K562 (cell line): ENCODE data around the gene FRMD5. TPM values are rescaled to one million over a fixed set of nuclear protein-coding genes. Genes with fewer than 3 reads are reported as not detected.

ENCODE experiments used
- ATAC-seq: fragments of 200-7000 bp; cut with Tn5 transposase; 3 replicates; pipeline ENCODE4 v1.9.1; 2020; ENCODE audit warnings: moderate library complexity
- BruUV-seq: library from RNA; stranded (reverse); fragments of 400-500 nt; replicated peaks from 2 replicates; lab custom pipeline; 2021; lab: Mats Ljungman, UMichigan
- CTCF ChIA-PET: fragments of 300-600 bp; formaldehyde crosslinking; extraction: SDS; loops from one replicate; lab custom pipeline; 2021; ENCODE audit warnings: low intra/inter-chr PET ratio; lab: Yijun Ruan, JAX
- POLR2A ChIA-PET: fragments of 300-600, 350-650 bp; sonication (Branson Sonifier 250); formaldehyde crosslinking; extraction: SDS; loops from one replicate; lab custom pipeline; 2021; ENCODE audit warnings: antibody characterized with exemption, inconsistent platforms; lab: Yijun Ruan, JAX
- DNase-seq, 4 experiments: peaks; one replicate each; pipeline versions ENCODE4 v3.0.0 to v3.0.0-alpha.2; 2011 to 2018; ENCODE audit warnings: low spot score in 3 of 4, mixed read lengths in 3 of 4; ENCODE audit errors: extremely low read depth in 1 of 4
- FAIRE-seq: peaks from 2 replicates; lab custom pipeline; 2011; peaks lifted over from hg19 to GRCh38; lab: Jason Lieb, UNC
- H2AFZ ChIP-seq: 2 replicates; pipeline ENCODE4 v1.6.0; 2011; ENCODE audit warnings: low read depth, low read length, control low read depth, inconsistent platforms
- H3K27ac ChIP-seq: fragments of 200-600 bp; 3 replicates; pipeline ENCODE4 v1.8.0; 2011; ENCODE audit warnings: low read depth, mild to moderate bottlenecking, control low read depth, inconsistent platforms, low read length, moderate library complexity, mixed read lengths; ENCODE audit errors: extremely low read depth
- H3K27me3 ChIP-seq, 2 experiments: fragments of 300-600 bp in 1 of 2; 2 replicates in 1 of 2; 3 replicates in 1 of 2; pipeline versions ENCODE4 v1.6.0 to v1.8.0; 2011; ENCODE audit warnings: inconsistent platforms in 2 of 2, low read length in 2 of 2, mild to moderate bottlenecking in 1 of 2, mixed read lengths in 1 of 2, moderate library complexity in 1 of 2; ENCODE audit not compliant: control insufficient read depth in 2 of 2, insufficient read depth in 2 of 2
- H3K36me3 ChIP-seq: fragments of 300-600 bp; 3 replicates; pipeline ENCODE4 v1.8.0; 2011; ENCODE audit warnings: mild to moderate bottlenecking, low read length, inconsistent platforms; ENCODE audit not compliant: control insufficient read depth, insufficient read depth
- H3K4me1 ChIP-seq, 2 experiments: fragments of 200-600 bp in 1 of 2; replicated peaks in 1 of 2; 2 replicates in 1 of 2; 3 replicates in 1 of 2; pipeline versions ENCODE4 v1.5.1 to v1.8.0; 2011; ENCODE audit warnings: inconsistent platforms in 2 of 2, low read length in 2 of 2, mild to moderate bottlenecking in 1 of 2, mixed read lengths in 1 of 2, moderate library complexity in 1 of 2; ENCODE audit not compliant: control insufficient read depth in 2 of 2, insufficient read depth in 2 of 2
- H3K4me2 ChIP-seq: 2 replicates; pipeline ENCODE4 v1.6.1; 2011; ENCODE audit warnings: low read length, control low read depth, inconsistent platforms, mixed read lengths; ENCODE audit not compliant: insufficient read depth
- H3K4me3 ChIP-seq: fragments of 200-600 bp; sonication (generic), shearing (Covaris generic); 2 replicates; pipeline ENCODE4 v1.5.1; 2016; ENCODE audit warnings: control low read depth, inconsistent platforms
- H3K79me2 ChIP-seq: fragments of 200-600 bp; 3 replicates; pipeline ENCODE4 v1.8.0; 2011; ENCODE audit warnings: low read length, inconsistent platforms; ENCODE audit not compliant: control insufficient read depth, insufficient read depth
- H3K9ac ChIP-seq, 2 experiments: 2 replicates each; pipeline versions ENCODE4 v1.6.0 to v1.6.1; 2011; ENCODE audit warnings: low read depth in 2 of 2, low read length in 2 of 2, control low read depth in 1 of 2, inconsistent platforms in 1 of 2, mild to moderate bottlenecking in 1 of 2, mixed read lengths in 1 of 2; ENCODE audit not compliant: insufficient read depth in 1 of 2
- H3K9me1 ChIP-seq: one replicate; pipeline ENCODE4 v1.6.0; 2011; ENCODE audit warnings: inconsistent platforms, mild to moderate bottlenecking, low read length, moderate library complexity; ENCODE audit not compliant: control insufficient read depth, insufficient read depth
- H3K9me3 ChIP-seq: replicated peaks from 2 replicates; pipeline ENCODE4 v1.5.1; 2011; ENCODE audit warnings: low read depth, low read length, inconsistent platforms; ENCODE audit not compliant: control insufficient read depth, insufficient read depth
- H4K20me1 ChIP-seq: replicated peaks from 2 replicates; pipeline ENCODE4 v1.6.1; 2011; ENCODE audit warnings: low read length, inconsistent platforms, mixed read lengths; ENCODE audit not compliant: control insufficient read depth, insufficient read depth
- CHD2 ChIP-seq: IDR thresholded peaks from 2 replicates; pipeline ENCODE4 v1.6.1; 2011; ENCODE audit warnings: low read depth, low read length
- DMBX1 ChIP-seq: fragments of 250-450 bp; sonication (Bioruptor Pico); IDR thresholded peaks from 2 replicates; pipeline ENCODE4 v1.8.0; 2022; ENCODE audit warnings: inconsistent platforms, mild to moderate bottlenecking, moderate library complexity, borderline replicate concordance
- FOXP1 ChIP-seq: sonication (generic); formaldehyde crosslinking; IDR thresholded peaks from 2 replicates; pipeline ENCODE4 v1.8.0; 2022; ENCODE audit warnings: mild to moderate bottlenecking, missing genetic modification reagents
- LARP7 ChIP-seq: fragments of 450-650 bp; IDR thresholded peaks from 2 replicates; pipeline ENCODE4 v1.6.1; 2016
- POLR2H ChIP-seq: IDR thresholded peaks from 2 replicates; pipeline ENCODE4 v1.6.1; 2016; ENCODE audit warnings: missing genetic modification characterization, low read depth, mild to moderate bottlenecking, control low read depth, missing compliant biosample characterization, moderate library complexity
- RBM22 ChIP-seq: fragments of 200-400 bp; formaldehyde crosslinking; IDR thresholded peaks from 2 replicates; pipeline ENCODE4 v1.6.1; 2018; ENCODE audit warnings: low read length, low read depth; ENCODE audit not compliant: poor library complexity, severe bottlenecking
- TAF7 ChIP-seq: fragments of 450-650 bp; IDR thresholded peaks from 2 replicates; pipeline ENCODE4 v1.6.1; 2016; ENCODE audit warnings: missing genetic modification characterization, missing compliant biosample characterization
- XRCC3 ChIP-seq: fragments of 450-650 bp; IDR thresholded peaks from 2 replicates; pipeline ENCODE4 v1.6.1; 2017; ENCODE audit warnings: mild to moderate bottlenecking, moderate library complexity
- ZNF174 ChIP-seq: fragments of 250-450 bp; sonication (Bioruptor Pico); IDR thresholded peaks from 2 replicates; pipeline ENCODE4 v1.4.0; 2020; ENCODE audit warnings: mild to moderate bottlenecking
- ZNF282 ChIP-seq: sonication (generic); formaldehyde crosslinking; IDR thresholded peaks from 2 replicates; pipeline ENCODE4 v1.8.1; 2023; ENCODE audit warnings: missing genetic modification reagents
- in situ Hi-C: fragments of 300-500 bp; cut with MboI; formaldehyde crosslinking; loops from 4 replicates; pipeline ENCODE4 v1.15.0; 2018; ENCODE audit warnings: inconsistent platforms, mixed read lengths
- intact Hi-C: fragments of 100-400 bp; cut with micrococcal nuclease; formaldehyde crosslinking; loops from 2 replicates; pipeline ENCODE4 v1.14.2; 2022
- polyA plus RNA-seq, 8 experiments: library from polyadenylated mRNA; depleted of rRNA in 4 of 8; stranded (reverse) in 5 of 8; unstranded in 3 of 8; fragments of >200 nt; fragmentation: Nextera tagmentation in 2 of 8; fragmentation: Illumina TruSeq in 1 of 8; extraction: Ambion mirVana in 2 of 8; extraction: Trizol in 1 of 8; gene quantifications; 2 replicates each; pipeline versions ENCODE4 v1.2.1 to v1.2.3, GENCODE V29; 2011 to 2014; ENCODE audit warnings: inconsistent platforms in 1 of 8, missing spikeins in 1 of 8
- total RNA-seq, 7 experiments: library from RNA; depleted of rRNA in 6 of 7; stranded (reverse); fragments of >200 nt in 6 of 7; fragmentation: Illumina TruSeq in 2 of 7; extraction: Trizol in 2 of 7; gene quantifications; 2 replicates each; pipeline versions ENCODE4 v1.2.1 to v1.2.3, GENCODE V29; 2011 to 2021; ENCODE audit warnings: low replicate concordance in 1 of 7
- TF ChIP-seq, protein P1 (sequence below): IDR thresholded peaks from 2 replicates; pipeline ENCODE4 v1.6.1; 2012; ENCODE audit warnings: low read depth, low read length, improper control_type of control experiment, borderline replicate concordance
- TF ChIP-seq, protein P2 (sequence below): sonication (generic); formaldehyde crosslinking; IDR thresholded peaks from 2 replicates; pipeline ENCODE4 v1.8.1; 2023; ENCODE audit warnings: mild to moderate bottlenecking, missing genetic modification reagents
- TF ChIP-seq, protein P3 (sequence below), 3 experiments: fragments of 200-800 bp in 1 of 3; fragments of 250-450 bp in 1 of 3; fragments of 450-650 bp in 1 of 3; sonication (Bioruptor Pico) in 1 of 3; sonication (Bioruptor generic) in 1 of 3; formaldehyde crosslinking in 1 of 3; IDR thresholded peaks; 2 replicates each; pipeline versions ENCODE4 v1.6.1 to v1.8.0; 2016 to 2022; ENCODE audit warnings: mild to moderate bottlenecking in 2 of 3, missing genetic modification characterization in 2 of 3, missing compliant biosample characterization in 1 of 3, moderate library complexity in 1 of 3

FRMD5 gene
- total and polyA plus RNA-seq, 9 of the 15 experiments (the other 6 are each of a cell fraction or from before 2014, with no cell fraction given): 0.13 to 0.38 TPM; not detected in 7

DNA sequence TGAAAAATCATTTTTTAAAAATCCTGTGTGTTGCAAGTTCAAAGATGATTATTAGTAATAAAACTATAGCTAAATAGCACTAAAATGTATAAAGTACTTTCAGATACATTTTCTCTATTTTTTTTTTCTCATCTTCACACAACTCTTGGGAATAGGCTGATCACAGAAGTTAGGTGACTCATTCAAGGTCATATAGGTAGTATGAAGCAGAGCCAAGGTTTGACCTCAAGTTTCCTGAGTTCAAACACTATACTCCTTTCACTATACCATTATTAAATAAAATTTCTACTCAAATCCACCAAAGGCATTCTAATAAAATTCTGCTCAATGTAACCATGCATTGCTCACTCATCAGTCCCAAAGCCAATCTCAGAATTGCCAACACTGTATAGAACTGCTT, 21.3 kb downstream of the FRMD5 start:
- H4K20me1 ChIP-seq: no peaks in the 10 kb centered on the region
- no peak overlapping the region for H3K9ac ChIP-seq
- in situ Hi-C loops (no loop called here), intact Hi-C loops (no loop called here)
- no peaks in the 10 kb centered on the region for H3K4me1 ChIP-seq
- H3K9me3 ChIP-seq: no peaks in the 10 kb centered on the region
- POLR2A ChIA-PET: interaction anchor here (0.6 kb wide), 1 partner anchor 225 kb away, joined by 3 read pairs; no protein-coding TSS in a partner anchor
- BruUV-seq: no TSS peak
- peaks cover 5 to 10% of the 10 kb centered on the region in 2 experiments; a peak in 2 of 5 replicates for H3K27me3 ChIP-seq
- H3K79me2 ChIP-seq: no peaks in the 10 kb centered on the region
- H3K36me3 ChIP-seq: no peaks in the 10 kb centered on the region
- no peak for TF ChIP-seq ZNF174 (CRISPR knock-in tag)
- TF ChIP-seq LARP7: no peak
- no peak for TF ChIP-seq CHD2
- TF ChIP-seq FOXP1 (CRISPR knock-in tag): no peak
- TF ChIP-seq DMBX1: no peak
- no peak for TF ChIP-seq ZNF282 (CRISPR knock-in tag)
- no peak for TF ChIP-seq XRCC3
- TF ChIP-seq, protein P1, sequence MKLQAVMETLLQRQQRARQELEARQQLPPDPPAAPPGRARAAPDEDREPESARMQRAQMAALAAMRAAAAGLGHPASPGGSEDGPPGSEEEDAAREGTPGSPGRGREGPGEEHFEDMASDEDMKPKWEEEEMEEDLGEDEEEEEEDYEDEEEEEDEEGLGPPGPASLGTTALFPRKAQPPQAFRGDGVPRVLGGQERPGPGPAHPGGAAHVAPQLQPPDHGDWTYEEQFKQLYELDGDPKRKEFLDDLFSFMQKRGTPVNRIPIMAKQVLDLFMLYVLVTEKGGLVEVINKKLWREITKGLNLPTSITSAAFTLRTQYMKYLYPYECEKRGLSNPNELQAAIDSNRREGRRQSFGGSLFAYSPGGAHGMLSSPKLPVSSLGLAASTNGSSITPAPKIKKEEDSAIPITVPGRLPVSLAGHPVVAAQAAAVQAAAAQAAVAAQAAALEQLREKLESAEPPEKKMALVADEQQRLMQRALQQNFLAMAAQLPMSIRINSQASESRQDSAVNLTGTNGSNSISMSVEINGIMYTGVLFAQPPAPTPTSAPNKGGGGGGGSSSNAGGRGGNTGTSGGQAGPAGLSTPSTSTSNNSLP: no peak
- TF ChIP-seq RBM22: no peak
- TF ChIP-seq, protein P2, sequence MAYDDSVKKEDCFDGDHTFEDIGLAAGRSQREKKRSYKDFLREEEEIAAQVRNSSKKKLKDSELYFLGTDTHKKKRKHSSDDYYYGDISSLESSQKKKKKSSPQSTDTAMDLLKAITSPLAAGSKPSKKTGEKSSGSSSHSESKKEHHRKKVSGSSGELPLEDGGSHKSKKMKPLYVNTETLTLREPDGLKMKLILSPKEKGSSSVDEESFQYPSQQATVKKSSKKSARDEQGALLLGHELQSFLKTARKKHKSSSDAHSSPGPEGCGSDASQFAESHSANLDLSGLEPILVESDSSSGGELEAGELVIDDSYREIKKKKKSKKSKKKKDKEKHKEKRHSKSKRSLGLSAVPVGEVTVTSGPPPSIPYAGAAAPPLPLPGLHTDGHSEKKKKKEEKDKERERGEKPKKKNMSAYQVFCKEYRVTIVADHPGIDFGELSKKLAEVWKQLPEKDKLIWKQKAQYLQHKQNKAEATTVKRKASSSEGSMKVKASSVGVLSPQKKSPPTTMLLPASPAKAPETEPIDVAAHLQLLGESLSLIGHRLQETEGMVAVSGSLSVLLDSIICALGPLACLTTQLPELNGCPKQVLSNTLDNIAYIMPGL: no peak
- TF ChIP-seq, protein P3, sequence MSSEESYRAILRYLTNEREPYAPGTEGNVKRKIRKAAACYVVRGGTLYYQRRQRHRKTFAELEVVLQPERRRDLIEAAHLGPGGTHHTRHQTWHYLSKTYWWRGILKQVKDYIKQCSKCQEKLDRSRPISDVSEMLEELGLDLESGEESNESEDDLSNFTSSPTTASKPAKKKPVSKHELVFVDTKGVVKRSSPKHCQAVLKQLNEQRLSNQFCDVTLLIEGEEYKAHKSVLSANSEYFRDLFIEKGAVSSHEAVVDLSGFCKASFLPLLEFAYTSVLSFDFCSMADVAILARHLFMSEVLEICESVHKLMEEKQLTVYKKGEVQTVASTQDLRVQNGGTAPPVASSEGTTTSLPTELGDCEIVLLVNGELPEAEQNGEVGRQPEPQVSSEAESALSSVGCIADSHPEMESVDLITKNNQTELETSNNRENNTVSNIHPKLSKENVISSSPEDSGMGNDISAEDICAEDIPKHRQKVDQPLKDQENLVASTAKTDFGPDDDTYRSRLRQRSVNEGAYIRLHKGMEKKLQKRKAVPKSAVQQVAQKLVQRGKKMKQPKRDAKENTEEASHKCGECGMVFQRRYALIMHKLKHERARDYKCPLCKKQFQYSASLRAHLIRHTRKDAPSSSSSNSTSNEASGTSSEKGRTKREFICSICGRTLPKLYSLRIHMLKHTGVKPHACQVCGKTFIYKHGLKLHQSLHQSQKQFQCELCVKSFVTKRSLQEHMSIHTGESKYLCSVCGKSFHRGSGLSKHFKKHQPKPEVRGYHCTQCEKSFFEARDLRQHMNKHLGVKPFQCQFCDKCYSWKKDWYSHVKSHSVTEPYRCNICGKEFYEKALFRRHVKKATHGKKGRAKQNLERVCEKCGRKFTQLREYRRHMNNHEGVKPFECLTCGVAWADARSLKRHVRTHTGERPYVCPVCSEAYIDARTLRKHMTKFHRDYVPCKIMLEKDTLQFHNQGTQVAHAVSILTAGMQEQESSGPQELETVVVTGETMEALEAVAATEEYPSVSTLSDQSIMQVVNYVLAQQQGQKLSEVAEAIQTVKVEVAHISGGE (CRISPR knock-in tag; IDR thresholded peaks at IDR 0.05): no peak
- TF ChIP-seq POLR2H (tag): no peak
- no peak for TF ChIP-seq TAF7 (tag)
- TF ChIP-seq, all 486 proteins: peak for 0
- Histone ChIP-seq H3K9me1 (no peaks in the 10 kb centered on the region), H2AFZ (no peak overlapping the region), H3K4me3 (no peak overlapping the region), H3K27ac (no peak overlapping the region), H3K4me2 (no peak overlapping the region)
- FAIRE-seq (no peak), DNase-seq (no peak), ATAC-seq (no peak)
- CTCF ChIA-PET: no interaction called here
